ENCODE results near the gene RBMS1. TPM values are rescaled to one million over a fixed set of nuclear protein-coding genes. Genes with fewer than 3 reads are reported as not detected.
A peak's percentile ranks its signal among the peaks of the same experiment; 100 is the strongest.

RBMS1 gene
- total RNA-seq, 1 experiment from 2014 or later = 61.9 TPM

DNA sequence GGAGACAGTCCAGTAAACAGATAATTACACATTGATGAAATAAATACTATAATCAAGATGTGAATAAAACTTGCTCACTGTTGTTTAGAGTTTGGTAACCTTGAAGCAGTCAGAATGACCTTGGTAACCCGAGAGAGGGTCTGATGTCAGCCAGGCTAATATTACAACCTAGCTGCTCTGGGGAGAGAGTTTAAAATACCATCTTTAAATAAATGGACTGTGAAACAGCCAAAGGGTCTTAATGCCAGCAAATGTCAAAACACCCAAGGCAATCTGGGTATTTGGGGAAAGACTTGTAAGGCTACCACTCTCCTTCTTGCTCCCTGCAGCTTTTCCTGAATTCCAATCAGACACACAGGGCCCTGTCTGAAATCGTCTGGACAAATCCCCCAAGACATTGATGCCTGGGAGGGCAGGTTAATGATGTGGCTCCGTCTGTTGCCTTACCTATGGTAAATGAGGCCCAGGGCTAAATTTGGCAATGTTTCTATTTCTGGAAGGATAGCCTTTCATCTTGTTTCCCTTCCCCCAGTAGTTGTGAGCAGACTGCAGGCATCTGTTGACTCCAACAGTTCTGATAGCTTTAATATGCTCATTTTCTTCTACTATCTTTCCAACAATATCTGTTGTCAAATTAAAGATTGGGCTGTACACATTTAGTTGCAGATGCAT is 250.6 kb downstream of the RBMS1 start:
- no peak for DNase-seq
- Mint-ChIP-seq H3K4me3 (ENCODE audit: low read depth, unreplicated experiment) (no peak overlapping the region), H3K36me3 (ENCODE audit: insufficient read depth, unreplicated experiment) (peaks cover 17% of the 10 kb centered on the region), H3K4me1 (ENCODE audit: low read depth, unreplicated experiment) (peaks cover 76% of the 10 kb centered on the region), H3K9me3 (ENCODE audit: low read depth, unreplicated experiment) (peaks cover 2% of the 10 kb centered on the region), H3K27me3 (ENCODE audit: unreplicated experiment) (no peaks in the 10 kb centered on the region), H3K27ac (ENCODE audit: unreplicated experiment) (peak overlapping the region; percentile 93)
- TF ChIP-seq, protein P1, sequence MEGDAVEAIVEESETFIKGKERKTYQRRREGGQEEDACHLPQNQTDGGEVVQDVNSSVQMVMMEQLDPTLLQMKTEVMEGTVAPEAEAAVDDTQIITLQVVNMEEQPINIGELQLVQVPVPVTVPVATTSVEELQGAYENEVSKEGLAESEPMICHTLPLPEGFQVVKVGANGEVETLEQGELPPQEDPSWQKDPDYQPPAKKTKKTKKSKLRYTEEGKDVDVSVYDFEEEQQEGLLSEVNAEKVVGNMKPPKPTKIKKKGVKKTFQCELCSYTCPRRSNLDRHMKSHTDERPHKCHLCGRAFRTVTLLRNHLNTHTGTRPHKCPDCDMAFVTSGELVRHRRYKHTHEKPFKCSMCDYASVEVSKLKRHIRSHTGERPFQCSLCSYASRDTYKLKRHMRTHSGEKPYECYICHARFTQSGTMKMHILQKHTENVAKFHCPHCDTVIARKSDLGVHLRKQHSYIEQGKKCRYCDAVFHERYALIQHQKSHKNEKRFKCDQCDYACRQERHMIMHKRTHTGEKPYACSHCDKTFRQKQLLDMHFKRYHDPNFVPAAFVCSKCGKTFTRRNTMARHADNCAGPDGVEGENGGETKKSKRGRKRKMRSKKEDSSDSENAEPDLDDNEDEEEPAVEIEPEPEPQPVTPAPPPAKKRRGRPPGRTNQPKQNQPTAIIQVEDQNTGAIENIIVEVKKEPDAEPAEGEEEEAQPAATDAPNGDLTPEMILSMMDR (IDR thresholded peaks at IDR 0.05; ENCODE audit: unreplicated experiment) = no peak
- intact Hi-C loops (cut with micrococcal nuclease; ENCODE audit: unreplicated experiment) = loop anchor here (5.0 kb wide), 1 partner anchor 36 kb away; no protein-coding TSS in a partner anchor
- CTCF ChIA-PET = no interaction called here
- no TSS peak for BruUV-seq (replicated peaks)

DNA sequence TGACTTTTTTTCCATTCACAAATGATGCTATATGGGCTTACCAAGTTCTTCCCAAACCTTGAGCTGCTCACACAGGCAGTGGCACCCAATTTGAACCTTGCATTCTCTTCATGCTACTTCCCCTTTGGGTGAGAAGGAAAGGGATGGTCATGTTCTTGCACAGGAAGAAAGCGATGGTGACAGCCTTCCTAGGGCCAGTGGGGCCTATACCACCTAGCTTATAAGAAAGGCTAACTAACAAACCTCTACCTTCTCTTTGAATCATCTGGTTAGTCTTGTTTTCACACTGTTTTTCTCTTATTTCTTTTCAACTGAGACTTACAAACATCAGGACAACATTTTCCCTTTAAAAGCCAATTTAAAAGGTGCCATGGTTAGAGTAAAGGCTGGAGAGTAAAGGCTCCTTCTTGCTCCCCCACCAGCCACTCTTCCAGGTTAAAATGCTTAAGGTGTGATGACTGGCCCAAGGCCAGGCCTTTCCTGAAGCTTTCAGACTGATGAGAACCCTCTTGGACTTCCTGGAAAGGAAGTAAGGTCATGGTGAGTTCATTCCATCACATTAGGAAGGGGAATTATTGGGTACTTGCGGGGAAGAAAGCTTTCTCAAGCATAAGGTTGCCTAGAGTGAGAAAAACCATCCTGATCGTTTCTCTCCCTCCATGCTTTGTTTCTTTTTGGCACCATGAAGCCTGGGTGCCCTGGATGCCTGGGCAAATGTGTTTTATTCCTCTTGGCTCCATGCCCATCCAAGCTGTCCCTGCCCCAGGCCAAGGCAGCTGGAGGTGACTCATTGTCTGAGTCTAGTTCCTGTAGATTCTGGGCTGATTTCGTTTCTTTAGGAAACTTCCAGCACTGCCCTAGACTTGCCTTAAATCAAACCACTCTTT is 252.1 kb downstream of the RBMS1 start:
- Mint-ChIP-seq H3K4me3 (ENCODE audit: low read depth, unreplicated experiment) (peak overlapping the region; percentile 6), H3K4me1 (ENCODE audit: low read depth, unreplicated experiment) (peaks cover 75% of the 10 kb centered on the region), H3K27ac (ENCODE audit: unreplicated experiment) (peak overlapping the region; percentile 93), H3K36me3 (ENCODE audit: insufficient read depth, unreplicated experiment) (peaks cover 17% of the 10 kb centered on the region), H3K27me3 (ENCODE audit: unreplicated experiment) (no peaks in the 10 kb centered on the region), H3K9me3 (ENCODE audit: low read depth, unreplicated experiment) (peaks cover 2% of the 10 kb centered on the region)
- TF ChIP-seq, protein P1 (IDR thresholded peaks at IDR 0.05; ENCODE audit: unreplicated experiment) = no peak
- CTCF ChIA-PET = interaction anchor here (0.9 to 1.7 kb wide), 6 partner anchors 8 to 28 kb away, joined by 3 to 11 read pairs (median 4); no protein-coding TSS in a partner anchor
- intact Hi-C loops (cut with micrococcal nuclease; ENCODE audit: unreplicated experiment) = loop anchor here (5.0 kb wide), 1 partner anchor 34 kb away; no protein-coding TSS in a partner anchor
- peak; percentile 85 for DNase-seq
- BruUV-seq (replicated peaks) = no TSS peak

DNA sequence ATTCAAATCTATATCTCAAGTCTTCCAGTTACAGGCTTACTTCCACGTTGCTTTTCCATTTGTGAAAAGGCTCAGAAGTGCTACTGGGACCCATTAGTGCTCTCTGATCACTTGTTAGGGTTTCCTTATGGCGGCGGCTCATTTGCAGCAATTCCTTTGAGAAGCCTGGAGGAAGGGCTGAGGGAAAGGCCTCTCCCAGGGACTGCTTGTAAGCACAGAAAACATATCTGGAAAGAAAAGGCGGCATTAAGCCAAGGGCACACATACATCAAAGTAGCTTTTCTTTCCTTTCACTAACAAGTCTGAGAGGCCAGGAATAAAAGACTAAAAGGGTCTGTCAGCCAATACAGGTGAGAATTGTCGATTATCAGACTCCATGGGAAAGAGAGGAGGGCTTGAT is 254.2 kb downstream of the RBMS1 start:
- CTCF ChIA-PET = no interaction called here

DNA sequence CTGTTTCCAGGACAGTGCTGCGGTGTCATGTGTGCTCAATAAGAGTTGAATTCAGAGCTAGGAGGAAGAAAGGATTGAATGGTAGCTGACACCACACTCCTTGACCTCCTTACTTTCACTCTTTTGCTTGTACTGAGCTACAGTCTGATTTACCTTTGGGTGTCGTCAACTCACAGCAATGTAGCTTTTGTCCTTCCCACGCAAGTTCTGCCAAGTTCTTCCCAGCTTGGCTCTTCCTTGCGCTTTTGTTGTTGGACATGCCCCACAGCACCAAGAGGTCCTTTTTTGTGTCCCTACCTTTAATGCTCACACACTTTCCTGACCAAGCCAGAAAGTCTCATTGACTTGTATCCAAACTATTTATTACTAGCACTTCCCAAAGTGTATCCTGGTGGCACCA is 255.2 kb downstream of the RBMS1 start:
- peaks cover 9% of the 10 kb centered on the region for H3K36me3 Mint-ChIP-seq (ENCODE audit: insufficient read depth, unreplicated experiment)
- no peaks in the 10 kb centered on the region for H3K27me3 Mint-ChIP-seq (ENCODE audit: unreplicated experiment)
- intact Hi-C loops (cut with micrococcal nuclease; ENCODE audit: unreplicated experiment) = no loop called here
- CTCF ChIA-PET = no interaction called here
- H3K4me3 Mint-ChIP-seq (ENCODE audit: low read depth, unreplicated experiment) = no peak overlapping the region
- no TSS peak for BruUV-seq (replicated peaks)
- H3K9me3 Mint-ChIP-seq (ENCODE audit: low read depth, unreplicated experiment) = no peaks in the 10 kb centered on the region
- peak overlapping the region; percentile 8 for H3K27ac Mint-ChIP-seq (ENCODE audit: unreplicated experiment)
- H3K4me1 Mint-ChIP-seq (ENCODE audit: low read depth, unreplicated experiment) = peaks cover 57% of the 10 kb centered on the region
- TF ChIP-seq, protein P1 (IDR thresholded peaks at IDR 0.05; ENCODE audit: unreplicated experiment) = no peak
- no peak for DNase-seq

More for the DNA sequence above, 254.2 kb downstream of the RBMS1 start:
- BruUV-seq (replicated peaks) = no TSS peak
- Mint-ChIP-seq H3K27ac (ENCODE audit: unreplicated experiment) (no peak overlapping the region), H3K9me3 (ENCODE audit: low read depth, unreplicated experiment) (no peaks in the 10 kb centered on the region), H3K4me3 (ENCODE audit: low read depth, unreplicated experiment) (no peak overlapping the region), H3K27me3 (ENCODE audit: unreplicated experiment) (no peaks in the 10 kb centered on the region), H3K36me3 (ENCODE audit: insufficient read depth, unreplicated experiment) (peaks cover 9% of the 10 kb centered on the region), H3K4me1 (ENCODE audit: low read depth, unreplicated experiment) (peaks cover 55% of the 10 kb centered on the region)
- TF ChIP-seq, protein P1 (IDR thresholded peaks at IDR 0.05; ENCODE audit: unreplicated experiment) = no peak
- intact Hi-C loops (cut with micrococcal nuclease; ENCODE audit: unreplicated experiment) = no loop called here
- no peak for DNase-seq

Measured in Calu3 (cell line).